Endothelial cell of umbilical vein (primary cell): ENCODE results near the gene ZNF384. TPM values are rescaled to one million over a fixed set of nuclear protein-coding genes. Genes with fewer than 3 reads are reported as not detected.
A peak's percentile ranks its signal among the peaks of the same experiment; 100 is the strongest.

Experiments used
- BruUV-seq: library from RNA; stranded (reverse); fragments of 400-500 nt; replicated peaks from 2 replicates; lab custom pipeline; 2021; lab: Mats Ljungman, UMichigan
- CTCF ChIA-PET: fragments of 300-600, 350-600 bp; sonication (Branson Sonifier 250); formaldehyde crosslinking; loops from one replicate; lab custom pipeline; 2021; ENCODE audit warnings: antibody characterized with exemption, inconsistent platforms; lab: Charles Lee
- POLR2A ChIA-PET: fragments of 300-600, 350-600 bp; sonication (Branson Sonifier 250); formaldehyde crosslinking; loops from one replicate; lab custom pipeline; 2021; ENCODE audit warnings: antibody characterized with exemption, inconsistent platforms; lab: Charles Lee
- DNase-seq: peaks from one replicate; pipeline ENCODE4 v3.0.0-alpha.2; 2011; ENCODE audit warnings: low read depth, low spot score
- FAIRE-seq: peaks from 2 replicates; lab custom pipeline; 2011; peaks lifted over from hg19 to GRCh38; lab: Jason Lieb, UNC
- H2AFZ ChIP-seq: 2 replicates; pipeline ENCODE4 v1.6.0; 2012; ENCODE audit warnings: low read depth, low read length, control low read depth, inconsistent platforms
- H3K27ac ChIP-seq: 2 replicates; pipeline ENCODE4 v1.5.1; 2011; ENCODE audit warnings: low read depth, mild to moderate bottlenecking, control low read depth, low read length, moderate library complexity; ENCODE audit not compliant: insufficient read depth
- H3K27me3 ChIP-seq, 2 experiments: 2 replicates each; pipeline versions ENCODE4 v1.6.0 to v1.6.1; 2011; ENCODE audit warnings: low read length in 2 of 2, mixed read lengths in 1 of 2; ENCODE audit not compliant: control insufficient read depth in 2 of 2, insufficient read depth in 2 of 2
- H3K36me3 ChIP-seq, 2 experiments: 2 replicates in 1 of 2; 3 replicates in 1 of 2; pipeline ENCODE4 v1.5.1; 2011; ENCODE audit warnings: low read length in 2 of 2, mild to moderate bottlenecking in 1 of 2, moderate library complexity in 1 of 2; ENCODE audit not compliant: control insufficient read depth in 2 of 2, insufficient read depth in 2 of 2; ENCODE audit errors: extremely low read depth in 1 of 2
- H3K4me1 ChIP-seq: 3 replicates; pipeline ENCODE4 v1.5.1; 2011; ENCODE audit warnings: mild to moderate bottlenecking, low read length; ENCODE audit not compliant: control insufficient read depth, insufficient read depth; ENCODE audit errors: extremely low read depth
- H3K4me2 ChIP-seq: 2 replicates; pipeline ENCODE4 v1.6.1; 2011; ENCODE audit warnings: low read length, control low read depth, mixed read lengths; ENCODE audit not compliant: insufficient read depth
- H3K4me3 ChIP-seq, 3 experiments: fragments of 200-600 bp in 1 of 3; sonication (generic), shearing (Covaris generic) in 1 of 3; replicated peaks in 1 of 3; 2 replicates each; pipeline ENCODE4 v1.5.1; 2011 to 2016; ENCODE audit warnings: control low read depth in 3 of 3, low read length in 3 of 3, mild to moderate bottlenecking in 2 of 3, inconsistent platforms in 1 of 3, low read depth in 1 of 3, moderate library complexity in 1 of 3; ENCODE audit not compliant: insufficient read depth in 1 of 3
- H3K79me2 ChIP-seq: 2 replicates; pipeline ENCODE4 v1.6.0; 2012; ENCODE audit warnings: low read length, inconsistent platforms; ENCODE audit not compliant: control insufficient read depth, insufficient read depth
- H3K9ac ChIP-seq: replicated peaks from 2 replicates; pipeline ENCODE3; 2011; ENCODE audit warnings: low read length, control low read depth; ENCODE audit not compliant: insufficient read depth; ENCODE audit errors: extremely low read depth
- H3K9me1 ChIP-seq: replicated peaks from 3 replicates; pipeline ENCODE4 v1.6.0; 2011; ENCODE audit warnings: mild to moderate bottlenecking, low read length; ENCODE audit not compliant: control insufficient read depth, insufficient read depth; ENCODE audit errors: extremely low read depth
- H3K9me3 ChIP-seq: replicated peaks from 2 replicates; pipeline ENCODE4 v1.5.1; 2012; ENCODE audit warnings: low read length, inconsistent platforms; ENCODE audit not compliant: control insufficient read depth, insufficient read depth
- H4K20me1 ChIP-seq: replicated peaks from 2 replicates; pipeline ENCODE3; 2011; ENCODE audit warnings: mild to moderate bottlenecking, low read length; ENCODE audit not compliant: control insufficient read depth, insufficient read depth; ENCODE audit errors: extremely low read depth
- CTCF ChIP-seq, 2 donors: IDR thresholded peaks; 1 replicate in 1 of 2; 2 replicates in 1 of 2; pipeline ENCODE4 v1.5.1; 2011; ENCODE audit warnings: low read length in 2 of 2, mild to moderate bottlenecking in 2 of 2, moderate library complexity in 2 of 2, control low read depth in 1 of 2, inconsistent platforms in 1 of 2, low read depth in 1 of 2; ENCODE audit not compliant: insufficient read depth in 1 of 2; ENCODE audit errors: extremely low read depth in 1 of 2
- EZH2 ChIP-seq: IDR thresholded peaks from 2 replicates; pipeline ENCODE4 v1.6.1; 2012; ENCODE audit warnings: borderline replicate concordance, low read depth, mild to moderate bottlenecking, moderate library complexity, low read length, inconsistent platforms; ENCODE audit not compliant: severe bottlenecking
- FOS ChIP-seq: IDR thresholded peaks from 2 replicates; pipeline ENCODE4 v1.6.1; 2011; ENCODE audit warnings: mild to moderate bottlenecking, low read length, moderate library complexity, borderline replicate concordance; ENCODE audit not compliant: insufficient read depth
- GATA2 ChIP-seq: IDR thresholded peaks from 2 replicates; pipeline ENCODE4 v1.7.0; 2011; ENCODE audit warnings: low read depth, mild to moderate bottlenecking, moderate library complexity, mixed read lengths, low read length; ENCODE audit not compliant: insufficient read length, insufficient read depth
- JUN ChIP-seq: IDR thresholded peaks from 2 replicates; pipeline ENCODE4 v1.6.1; 2011; ENCODE audit warnings: borderline replicate concordance, low read depth; ENCODE audit not compliant: insufficient read length, insufficient read depth
- MAX ChIP-seq: IDR thresholded peaks from 2 replicates; pipeline ENCODE4 v1.6.1; 2011; ENCODE audit not compliant: insufficient read depth, insufficient read length
- MYC ChIP-seq: IDR thresholded peaks from one replicate; pipeline ENCODE4 v1.6.1; 2011; ENCODE audit warnings: mild to moderate bottlenecking, low read depth, low read length
- POLR2A ChIP-seq: IDR thresholded peaks from 2 replicates; pipeline ENCODE4 v1.6.1; 2012; ENCODE audit warnings: low read depth, mild to moderate bottlenecking, control low read depth, low read length
- POLR2AphosphoS5 ChIP-seq: IDR thresholded peaks from 2 replicates; pipeline ENCODE4 v1.6.1; 2012; ENCODE audit warnings: low read depth, mild to moderate bottlenecking, control low read depth, low read length, moderate library complexity; ENCODE audit not compliant: insufficient read depth
- dilution Hi-C: fragments of 300-500 bp; cut with MboI; formaldehyde crosslinking; loops from one replicate; pipeline ENCODE4 v1.15.0; 2019; ENCODE audit warnings: low sequenced_read_pairs; ENCODE audit not compliant: extremely low pct_ligation_motif_present
- intact Hi-C: fragments of 100-400 bp; cut with micrococcal nuclease; formaldehyde crosslinking; loops from one replicate; pipeline ENCODE4 v1.10.0; 2022
- polyA plus RNA-seq, 4 experiments: library from polyadenylated mRNA; depleted of rRNA in 3 of 4; stranded (reverse) in 3 of 4; unstranded in 1 of 4; fragments of >200 nt; gene quantifications; 2 replicates each; pipeline versions ENCODE4 v1.2.1 to v1.2.3, GENCODE V29; 2011 to 2012; ENCODE audit warnings: missing spikeins in 1 of 4
- total RNA-seq: library from RNA; stranded (reverse); gene quantifications from 2 replicates; pipeline ENCODE4 v1.2.3, GENCODE V29; 2021

The ZNF384 gene
- total and polyA plus RNA-seq, 2 donors (not counting 3 experiments of a cell fraction or from before 2014, with no cell fraction given), result 52.8 to 58.3 TPM

- Histone ChIP-seq H3K9me3 (no peaks in the 10 kb centered on the region), H4K20me1 (no peaks in the 10 kb centered on the region), H3K36me3 (no peaks in the 10 kb centered on the region), H2AFZ (no peak overlapping the region), H3K27me3 (no peaks in the 10 kb centered on the region), H3K9me1 (no peaks in the 10 kb centered on the region), H3K4me2 (peak overlapping the region; percentile 70), H3K4me1 (peaks cover 11% of the 10 kb centered on the region), H3K27ac (no peak overlapping the region), H3K4me3 (peak overlapping the region in 1 of 3 experiments; percentile 45), H3K79me2 (peaks cover 2% of the 10 kb centered on the region), H3K9ac (no peak overlapping the region)
- CTCF ChIA-PET, result interaction anchor here (0.7 to 1.8 kb wide), 5 partner anchors 33 to 257 kb away, joined by 3 to 12 read pairs (median 3); partner anchors contain the start of genes PTMS and ZNF384
- TF ChIP-seq GATA2 (no peak), POLR2AphosphoS5 (no peak), POLR2A (no peak), EZH2 (no peak), MAX (no peak)
- POLR2A ChIA-PET, result no interaction called here
- DNase-seq (no peak), FAIRE-seq (no peak)
- dilution Hi-C loops, result no loop called here
- intact Hi-C loops, result loop anchor here (1.0 kb wide), 1 partner anchor 106 kb away; no protein-coding TSS in a partner anchor
- BruUV-seq, result no TSS peak
Observed at GRCh38 chr12:6722863-6723262, 33.7 kb upstream of the ZNF384 start.

- Histone ChIP-seq H3K36me3 (no peaks in the 10 kb centered on the region), H3K27ac (no peak overlapping the region), H3K9me3 (no peaks in the 10 kb centered on the region), H2AFZ (no peak overlapping the region), H3K79me2 (no peaks in the 10 kb centered on the region), H3K4me1 (no peaks in the 10 kb centered on the region), H3K9ac (no peak overlapping the region), H3K9me1 (no peaks in the 10 kb centered on the region), H3K27me3 (no peaks in the 10 kb centered on the region), H4K20me1 (no peaks in the 10 kb centered on the region), H3K4me2 (no peak overlapping the region), H3K4me3 (no peak overlapping the region)
- CTCF ChIA-PET, result interaction anchor here (0.7 kb wide), 1 partner anchor 163 kb away, joined by 3 read pairs; no protein-coding TSS in a partner anchor
- no peak for TF ChIP-seq POLR2A
- TF ChIP-seq POLR2AphosphoS5, result no peak
- no peak for TF ChIP-seq GATA2
- no peak for TF ChIP-seq CTCF (IDR thresholded peaks at IDR 0.05; ENCODE audit: extremely low read depth in 1 of 2, insufficient read depth in 1 of 2, low read depth in 1 of 2, low read length in 2 of 2)
- TF ChIP-seq MAX, result no peak
- no peak for TF ChIP-seq EZH2
- TF ChIP-seq MYC, result no peak
- no peak for TF ChIP-seq FOS
- TF ChIP-seq JUN, result no peak
- TSS peak; percentile 62 for BruUV-seq
- DNase-seq, result no peak
- POLR2A ChIA-PET, result no interaction called here
- no peak for FAIRE-seq
- intact Hi-C loops, result no loop called here
- dilution Hi-C loops, result no loop called here
Observed at GRCh38 chr12:6716874-6717437, 27.8 kb upstream of the ZNF384 start.
